CD4-positive, CD25-positive, alpha-beta regulatory T cell (primary cell): ENCODE data around the gene SPINK9. TPM values are rescaled to one million over a fixed set of nuclear protein-coding genes. Genes with fewer than 3 reads are reported as not detected.

Experiments
- ATAC-seq, 2 donors: fragments of 150-1000 bp; cut with Tn5 transposase; one replicate each; pipeline ENCODE4 v1.10.0; 2021; ENCODE audit warnings: low read depth in 2 of 2, moderate number of reproducible peaks in 2 of 2, moderate library complexity in 1 of 2
- DNase-seq, 3 donors: peaks; one replicate each; pipeline versions ENCODE4 v3.0.0 to v3.0.0-alpha.2; 2012 to 2022; ENCODE audit warnings: mixed read lengths in 1 of 3
- H3K27ac ChIP-seq: one replicate; pipeline ENCODE4 v1.7.0; 2013; ENCODE audit warnings: mild to moderate bottlenecking, low read length; ENCODE audit not compliant: insufficient read depth, poor library complexity, severe bottlenecking
- H3K27me3 ChIP-seq: one replicate; pipeline ENCODE4 v1.7.0; 2013; ENCODE audit warnings: low read length; ENCODE audit not compliant: control insufficient read depth, insufficient read depth
- H3K36me3 ChIP-seq: one replicate; pipeline ENCODE4 v1.7.0; 2013; ENCODE audit warnings: mild to moderate bottlenecking, low read length, moderate library complexity; ENCODE audit not compliant: control insufficient read depth, insufficient read depth
- H3K4me1 ChIP-seq: 2 replicates; pipeline ENCODE4 v1.7.0; 2013; ENCODE audit warnings: mild to moderate bottlenecking, low read length; ENCODE audit not compliant: insufficient read depth, control insufficient read depth, poor library complexity, severe bottlenecking
- H3K4me3 ChIP-seq: one replicate; pipeline ENCODE4 v1.7.0; 2013; ENCODE audit warnings: low read depth, mild to moderate bottlenecking, low read length, moderate library complexity
- H3K9me3 ChIP-seq, 2 experiments: 1 replicate in 1 of 2; 2 replicates in 1 of 2; pipeline ENCODE4 v1.7.0; 2013; ENCODE audit warnings: low read length in 2 of 2, mild to moderate bottlenecking in 1 of 2, moderate library complexity in 1 of 2; ENCODE audit not compliant: control insufficient read depth in 2 of 2
- H3K27ac Mint-ChIP-seq, 3 donors: one replicate each; pipeline ENCODE4 v1.8.0; 2020 to 2022; ENCODE audit warnings: mild to moderate bottlenecking in 3 of 3, mixed read lengths in 3 of 3, moderate library complexity in 2 of 3
- H3K27me3 Mint-ChIP-seq: one replicate; pipeline ENCODE4 v1.8.0; 2022; ENCODE audit warnings: mild to moderate bottlenecking, mixed read lengths
- H3K36me3 Mint-ChIP-seq: one replicate; pipeline ENCODE4 v1.8.0; 2020; ENCODE audit warnings: mixed read lengths
- H3K4me1 Mint-ChIP-seq, 4 donors: one replicate each; pipeline ENCODE4 v1.8.0; 2020 to 2022; ENCODE audit warnings: mixed read lengths in 4 of 4, mild to moderate bottlenecking in 1 of 4
- H3K4me3 Mint-ChIP-seq, 4 donors: one replicate each; pipeline ENCODE4 v1.8.0; 2020 to 2022; ENCODE audit warnings: mild to moderate bottlenecking in 4 of 4, mixed read lengths in 4 of 4, moderate library complexity in 3 of 4
- H3K9me3 Mint-ChIP-seq, 7 donors: one replicate each; pipeline ENCODE4 v1.8.0; 2020 to 2022; ENCODE audit warnings: mixed read lengths in 7 of 7, mild to moderate bottlenecking in 3 of 7, moderate library complexity in 2 of 7
- polyA plus RNA-seq, 4 donors: library from polyadenylated mRNA; unstranded; fragments of 300-500 nt; fragmentation: Illumina TruSeq; gene quantifications; one replicate each; pipeline ENCODE4 v1.2.3, GENCODE V29; 2021
- total RNA-seq: library from RNA; stranded (reverse); gene quantifications from one replicate; pipeline ENCODE4 v1.2.3, GENCODE V29; 2022

Gene SPINK9
- not detected for total RNA-seq
- not detected for polyA plus RNA-seq

- no peak within 1 kb of the TSS for H3K4me3 Mint-ChIP-seq
- H3K9me3 ChIP-seq = no peaks in the 10 kb centered on the region
- ATAC-seq (no peak), DNase-seq (no peak)
- no peaks in the 10 kb centered on the region for H3K4me1 Mint-ChIP-seq
- no peak within 1 kb of the TSS for H3K4me3 ChIP-seq
- H3K27me3 Mint-ChIP-seq = no peaks in the 10 kb centered on the region
- no peak within 1 kb of the TSS for H3K27ac Mint-ChIP-seq
- H3K9me3 Mint-ChIP-seq = peaks cover 0 to 12% (median 1%) of the 10 kb centered on the region in 7 donors
- peaks cover 10% of the 10 kb centered on the region for H3K36me3 Mint-ChIP-seq
- H3K27me3 ChIP-seq = no peaks in the 10 kb centered on the region
- no peaks in the 10 kb centered on the region for H3K36me3 ChIP-seq
- H3K27ac ChIP-seq = no peak within 1 kb of the TSS
- H3K4me1 ChIP-seq = no peaks in the 10 kb centered on the region
Measured at GRCh38 chr5:148335259-148335658, at the start of gene SPINK9. Gene SPINK9, plus strand, starts transcription at chr5:148335559. Its CDS starts 55 bp downstream, at chr5:148335614.

- H3K4me3 Mint-ChIP-seq = no peak overlapping the region
- ATAC-seq (no peak), DNase-seq (peak in 2 of 3 donors; percentile 1 to 10)
- Histone ChIP-seq H3K4me1 (no peaks in the 10 kb centered on the region), H3K4me3 (no peak overlapping the region), H3K27ac (no peak overlapping the region), H3K9me3 (no peaks in the 10 kb centered on the region), H3K27me3 (no peaks in the 10 kb centered on the region), H3K36me3 (no peaks in the 10 kb centered on the region)
- H3K9me3 Mint-ChIP-seq = no peaks in the 10 kb centered on the region
- H3K27me3 Mint-ChIP-seq = peaks cover 6% of the 10 kb centered on the region
- H3K27ac Mint-ChIP-seq = no peak overlapping the region
- no peaks in the 10 kb centered on the region for H3K36me3 Mint-ChIP-seq
- H3K4me1 Mint-ChIP-seq = no peaks in the 10 kb centered on the region
Measured at GRCh38 chr5:148290271-148291195, 44.8 kb upstream of the SPINK9 start.

GRCh38 chr5:148297731-148298130, 37.6 kb upstream of the SPINK9 start:
- Mint-ChIP-seq H3K4me3 (no peak overlapping the region), H3K4me1 (peaks cover 0 to 16% (median 7%) of the 10 kb centered on the region in 4 donors), H3K27ac (no peak overlapping the region), H3K27me3 (no peaks in the 10 kb centered on the region), H3K36me3 (no peaks in the 10 kb centered on the region), H3K9me3 (no peaks in the 10 kb centered on the region)
- Histone ChIP-seq H3K4me1 (no peaks in the 10 kb centered on the region), H3K27me3 (no peaks in the 10 kb centered on the region), H3K27ac (no peak overlapping the region), H3K36me3 (no peaks in the 10 kb centered on the region), H3K9me3 (no peaks in the 10 kb centered on the region), H3K4me3 (no peak overlapping the region)
- ATAC-seq (no peak), DNase-seq (no peak)

- ATAC-seq = no peak
- H3K36me3 Mint-ChIP-seq = no peaks in the 10 kb centered on the region
- H3K27ac Mint-ChIP-seq = no peak overlapping the region
- no peak overlapping the region for H3K4me3 Mint-ChIP-seq
- no peaks in the 10 kb centered on the region for H3K36me3 ChIP-seq
- H3K4me1 Mint-ChIP-seq = peaks cover 0 to 6% (median 2%) of the 10 kb centered on the region in 4 donors
- H3K4me1 ChIP-seq = no peaks in the 10 kb centered on the region
- no peak overlapping the region for H3K27ac ChIP-seq
- H3K4me3 ChIP-seq = no peak overlapping the region
- no peaks in the 10 kb centered on the region for H3K9me3 ChIP-seq
- H3K27me3 ChIP-seq = no peaks in the 10 kb centered on the region
- DNase-seq = no peak
- H3K9me3 Mint-ChIP-seq = peaks cover 0 to 13% (median 7%) of the 10 kb centered on the region in 7 donors
- H3K27me3 Mint-ChIP-seq = peaks cover 4% of the 10 kb centered on the region
Measured at GRCh38 chr5:148306446-148306845, 28.9 kb upstream of the SPINK9 start.

GRCh38 chr5:148309019-148309418, 26.3 kb upstream of the SPINK9 start:
- H3K4me1 ChIP-seq = no peaks in the 10 kb centered on the region
- H3K27ac Mint-ChIP-seq = no peak overlapping the region
- H3K9me3 Mint-ChIP-seq = peaks cover 0 to 13% (median 7%) of the 10 kb centered on the region in 7 donors
- H3K9me3 ChIP-seq = no peaks in the 10 kb centered on the region
- no peaks in the 10 kb centered on the region for H3K36me3 ChIP-seq
- H3K4me3 ChIP-seq = no peak overlapping the region
- H3K4me1 Mint-ChIP-seq = no peaks in the 10 kb centered on the region
- no peaks in the 10 kb centered on the region for H3K36me3 Mint-ChIP-seq
- no peak for ATAC-seq
- H3K27ac ChIP-seq = no peak overlapping the region
- no peaks in the 10 kb centered on the region for H3K27me3 ChIP-seq
- no peak for DNase-seq
- no peak overlapping the region for H3K4me3 Mint-ChIP-seq
- peaks cover 8% of the 10 kb centered on the region for H3K27me3 Mint-ChIP-seq

GRCh38 chr5:148309746-148310145, 25.6 kb upstream of the SPINK9 start:
- Histone ChIP-seq H3K27ac (no peak overlapping the region), H3K4me3 (no peak overlapping the region), H3K36me3 (no peaks in the 10 kb centered on the region), H3K4me1 (no peaks in the 10 kb centered on the region), H3K27me3 (no peaks in the 10 kb centered on the region), H3K9me3 (no peaks in the 10 kb centered on the region)
- DNase-seq = no peak
- ATAC-seq = no peak
- Mint-ChIP-seq H3K4me1 (no peaks in the 10 kb centered on the region), H3K27me3 (peaks cover 8% of the 10 kb centered on the region), H3K4me3 (no peak overlapping the region), H3K9me3 (peaks cover 0 to 13% (median 7%) of the 10 kb centered on the region in 7 donors), H3K27ac (no peak overlapping the region), H3K36me3 (no peaks in the 10 kb centered on the region)

- Histone ChIP-seq H3K4me3 (no peak overlapping the region), H3K36me3 (no peaks in the 10 kb centered on the region), H3K27me3 (no peaks in the 10 kb centered on the region), H3K9me3 (no peaks in the 10 kb centered on the region), H3K4me1 (no peaks in the 10 kb centered on the region), H3K27ac (no peak overlapping the region)
- H3K27ac Mint-ChIP-seq = no peak overlapping the region
- peaks cover 0 to 13% (median 7%) of the 10 kb centered on the region in 7 donors for H3K9me3 Mint-ChIP-seq
- H3K4me1 Mint-ChIP-seq = no peaks in the 10 kb centered on the region
- no peak for ATAC-seq
- peaks cover 8% of the 10 kb centered on the region for H3K27me3 Mint-ChIP-seq
- no peak for DNase-seq
- H3K4me3 Mint-ChIP-seq = no peak overlapping the region
- no peaks in the 10 kb centered on the region for H3K36me3 Mint-ChIP-seq
Measured at GRCh38 chr5:148311484-148311883, 23.9 kb upstream of the SPINK9 start.

GRCh38 chr5:148312153-148312552, 23.2 kb upstream of the SPINK9 start, which contains the start of gene SPINK7:
Gene SPINK7, plus strand, starts transcription at chr5:148312423. Its CDS starts 61 bp downstream, at chr5:148312484.
- H3K27ac ChIP-seq = no peak within 1 kb of the TSS
- H3K4me3 ChIP-seq = no peak within 1 kb of the TSS
- no peaks in the 10 kb centered on the region for H3K9me3 ChIP-seq
- H3K4me3 Mint-ChIP-seq = no peak within 1 kb of the TSS
- H3K27me3 Mint-ChIP-seq = peaks cover 8% of the 10 kb centered on the region
- no peaks in the 10 kb centered on the region for H3K4me1 Mint-ChIP-seq
- no peak for ATAC-seq
- H3K27me3 ChIP-seq = no peaks in the 10 kb centered on the region
- no peak within 1 kb of the TSS for H3K27ac Mint-ChIP-seq
- H3K9me3 Mint-ChIP-seq = peaks cover 0 to 13% (median 7%) of the 10 kb centered on the region in 7 donors
- H3K4me1 ChIP-seq = no peaks in the 10 kb centered on the region
- no peak for DNase-seq
- no peaks in the 10 kb centered on the region for H3K36me3 ChIP-seq
- no peaks in the 10 kb centered on the region for H3K36me3 Mint-ChIP-seq
